SK-N-SH (cell line): ENCODE data around the gene LRP5. TPM values are rescaled to one million over a fixed set of nuclear protein-coding genes. Genes with fewer than 3 reads are reported as not detected.
"Not testable (repeated sequence)": the region's sequence is repeated elsewhere in the genome, so short reads cannot be mapped to it uniquely, and the experiment has no call there.

ENCODE experiments used
- CTCF ChIA-PET: fragments of 300-600, 350-600 bp; formaldehyde crosslinking; extraction: SDS; loops from one replicate; lab custom pipeline; 2021; lab: Yijun Ruan, JAX
- POLR2A ChIA-PET: fragments of 350-600 bp; sonication (Branson Sonifier 250); formaldehyde crosslinking; extraction: SDS; loops from one replicate; lab custom pipeline; 2020; ENCODE audit warnings: antibody characterized with exemption, inconsistent platforms; lab: Yijun Ruan, JAX
- DNase-seq: peaks from one replicate; pipeline ENCODE4 v3.0.0; 2012
- H2AFZ ChIP-seq: fragments of 200-600 bp; sonication (generic); 2 replicates; pipeline ENCODE4 v1.8.1; 2016; ENCODE audit warnings: antibody characterized with exemption, mild to moderate bottlenecking, low read depth
- H3F3A ChIP-seq: fragments of 200-600 bp; sonication (generic); replicated peaks from 2 replicates; pipeline ENCODE3; 2016; ENCODE audit warnings: antibody characterized with exemption, mild to moderate bottlenecking; ENCODE audit not compliant: insufficient read depth
- H3K27ac ChIP-seq, 2 experiments: fragments of 200-500 bp in 1 of 2; fragments of 200-600 bp in 1 of 2; sonication (Bioruptor generic) in 1 of 2; sonication (generic), shearing (Covaris generic) in 1 of 2; 2 replicates each; pipeline versions ENCODE4 v1.5.1 to v1.6.1; 2014 to 2016; ENCODE audit warnings: low read depth in 2 of 2, inconsistent platforms in 1 of 2, low read length in 1 of 2, mild to moderate bottlenecking in 1 of 2, mixed read lengths in 1 of 2
- H3K27me3 ChIP-seq: fragments of 200-600 bp; sonication (generic), shearing (Covaris generic); 2 replicates; pipeline ENCODE4 v1.6.1; 2016; ENCODE audit warnings: mixed run types; ENCODE audit not compliant: insufficient read depth
- H3K36me3 ChIP-seq, 2 experiments: fragments of 200-500 bp in 1 of 2; fragments of 200-600 bp in 1 of 2; sonication (Bioruptor generic) in 1 of 2; sonication (generic) in 1 of 2; replicated peaks in 1 of 2; 2 replicates each; pipeline versions ENCODE3 to v1.5.1; 2014 to 2016; ENCODE audit warnings: low read length in 1 of 2, mild to moderate bottlenecking in 1 of 2; ENCODE audit not compliant: insufficient read depth in 2 of 2, control insufficient read depth in 1 of 2
- H3K4me1 ChIP-seq, 2 experiments: fragments of 200-500 bp in 1 of 2; fragments of 200-600 bp in 1 of 2; sonication (Bioruptor generic) in 1 of 2; sonication (generic), shearing (Covaris generic) in 1 of 2; 2 replicates each; pipeline versions ENCODE4 v1.5.1 to v1.6.1; 2014 to 2016; ENCODE audit warnings: low read depth in 1 of 2, low read length in 1 of 2, mixed run types in 1 of 2; ENCODE audit not compliant: insufficient read depth in 2 of 2, control insufficient read depth in 1 of 2
- H3K4me2 ChIP-seq: fragments of 200-600 bp; sonication (generic), shearing (Covaris generic); 2 replicates; pipeline ENCODE4 v1.6.1; 2017; ENCODE audit warnings: mixed run types
- H3K4me3 ChIP-seq, 2 experiments: fragments of 200-500 bp in 1 of 2; fragments of 200-600 bp in 1 of 2; sonication (Bioruptor generic) in 1 of 2; sonication (generic), shearing (Covaris generic) in 1 of 2; 2 replicates each; pipeline versions ENCODE4 v1.5.1 to v1.8.1; 2014 to 2016; ENCODE audit warnings: low read depth in 2 of 2, inconsistent platforms in 1 of 2, low read length in 1 of 2, mild to moderate bottlenecking in 1 of 2, mixed read lengths in 1 of 2, moderate library complexity in 1 of 2
- H3K79me2 ChIP-seq: fragments of 200-600 bp; sonication (generic); 2 replicates; pipeline ENCODE4 v1.8.1; 2017; ENCODE audit warnings: mild to moderate bottlenecking; ENCODE audit not compliant: insufficient read depth
- H3K9ac ChIP-seq: fragments of 200-600 bp; sonication (generic); 2 replicates; pipeline ENCODE4 v1.6.1; 2017; ENCODE audit warnings: mixed run types
- H3K9me2 ChIP-seq: fragments of 200-600 bp; sonication (generic); 2 replicates; pipeline ENCODE4 v1.6.1; 2017; ENCODE audit warnings: mixed run types
- H3K9me3 ChIP-seq: fragments of 200-600 bp; sonication (generic); 2 replicates; pipeline ENCODE4 v1.6.1; 2017; ENCODE audit warnings: mixed run types, mild to moderate bottlenecking, moderate library complexity
- H4K20me1 ChIP-seq: fragments of 200-600 bp; sonication (generic); 2 replicates; pipeline ENCODE4 v1.6.1; 2017; ENCODE audit warnings: mild to moderate bottlenecking, mixed run types; ENCODE audit not compliant: insufficient read depth
- ELF1 ChIP-seq: IDR thresholded peaks from 2 replicates; pipeline ENCODE4 v1.4.0; 2012
- EP300 ChIP-seq, 2 experiments: IDR thresholded peaks; 2 replicates each; pipeline versions ENCODE4 v1.4.0 to v1.6.1; 2012; ENCODE audit warnings: borderline replicate concordance in 1 of 2, low read depth in 1 of 2, low read length in 1 of 2
- EZH2phosphoT487 ChIP-seq: fragments of 200-600 bp; sonication (generic); IDR thresholded peaks from 2 replicates; pipeline ENCODE4 v1.6.1; 2017; ENCODE audit warnings: low read depth, mixed run types, mild to moderate bottlenecking, antibody characterized with exemption, moderate library complexity, borderline replicate concordance
- FOSL2 ChIP-seq: IDR thresholded peaks from 2 replicates; pipeline ENCODE4 v1.4.0; 2012; ENCODE audit warnings: low read depth, mild to moderate bottlenecking, moderate library complexity, borderline replicate concordance
- FOXJ3 ChIP-seq: sonication (generic); formaldehyde crosslinking; IDR thresholded peaks from 2 replicates; pipeline ENCODE4 v1.5.1; 2020; ENCODE audit warnings: mild to moderate bottlenecking, missing genetic modification reagents
- GATA2 ChIP-seq: sonication (generic); formaldehyde crosslinking; IDR thresholded peaks from 2 replicates; pipeline ENCODE4 v1.5.0; 2020; ENCODE audit warnings: mild to moderate bottlenecking, missing genetic modification reagents
- JUND ChIP-seq: IDR thresholded peaks from 2 replicates; pipeline ENCODE4 v1.4.0; 2012
- NFIC ChIP-seq: IDR thresholded peaks from 2 replicates; pipeline ENCODE4 v1.4.0; 2012; ENCODE audit warnings: borderline replicate concordance
- NRF1 ChIP-seq: IDR thresholded peaks from 2 replicates; pipeline ENCODE4 v1.6.1; 2012; ENCODE audit warnings: low read depth, mild to moderate bottlenecking, low read length
- RAD21 ChIP-seq: IDR thresholded peaks from 2 replicates; pipeline ENCODE4 v1.6.1; 2012; ENCODE audit warnings: mild to moderate bottlenecking, low read length
- RFX5 ChIP-seq: IDR thresholded peaks from 2 replicates; pipeline ENCODE4 v1.6.1; 2012; ENCODE audit warnings: mild to moderate bottlenecking, improper control_type of control experiment, low read length
- RXRA ChIP-seq: IDR thresholded peaks from 2 replicates; pipeline ENCODE4 v1.4.0; 2012; ENCODE audit warnings: low read depth, mild to moderate bottlenecking, borderline replicate concordance
- SMC3 ChIP-seq: IDR thresholded peaks from 2 replicates; pipeline ENCODE4 v1.6.1; 2012; ENCODE audit warnings: low read depth, low read length, improper control_type of control experiment
- TEAD4 ChIP-seq: IDR thresholded peaks from 2 replicates; pipeline ENCODE4 v1.4.0; 2012; ENCODE audit warnings: mild to moderate bottlenecking, borderline replicate concordance; ENCODE audit not compliant: insufficient read depth
- YY1 ChIP-seq: IDR thresholded peaks from 2 replicates; pipeline ENCODE4 v1.4.0; 2012; ENCODE audit warnings: low read depth, mild to moderate bottlenecking
- WGBS: methylation state at CpG from one replicate; pipeline ENCODE4 v1.1.6; 2017; ENCODE audit warnings: low lambda C conversion rate; 5-methylcytosine and 5-hydroxymethylcytosine counted together
- polyA plus RNA-seq, 3 experiments: library from polyadenylated mRNA; depleted of rRNA; stranded (reverse); fragments of >200 nt; gene quantifications; 2 replicates each; pipeline ENCODE4 v1.2.3, GENCODE V29; 2012
- TF ChIP-seq, protein P1 (sequence below): IDR thresholded peaks from 2 replicates; pipeline ENCODE4; 2012
- TF ChIP-seq, protein P2 (sequence below): fragments of 150-350 bp; IDR thresholded peaks from 2 replicates; pipeline ENCODE4 v1.6.1; 2017; ENCODE audit warnings: antibody characterized with exemption, low read length, low read depth, borderline replicate concordance
- TF ChIP-seq, protein P3 (sequence below): IDR thresholded peaks from 2 replicates; pipeline ENCODE4 v1.4.0; 2012; ENCODE audit warnings: low read depth, borderline replicate concordance
- TF ChIP-seq, protein P4 (sequence below): fragments of 150-350 bp; IDR thresholded peaks from 2 replicates; pipeline ENCODE4 v1.6.1; 2016; ENCODE audit warnings: mild to moderate bottlenecking, low read depth, low read length
- TF ChIP-seq, protein P5 (sequence below): IDR thresholded peaks from 2 replicates; pipeline ENCODE4 v1.6.1; 2012; ENCODE audit warnings: mild to moderate bottlenecking, low read depth, low read length, moderate library complexity

The LRP5 gene
- polyA plus RNA-seq, 1 of the 3 experiments (the other 2 are of a cell fraction), result 15.0 TPM

DNA sequence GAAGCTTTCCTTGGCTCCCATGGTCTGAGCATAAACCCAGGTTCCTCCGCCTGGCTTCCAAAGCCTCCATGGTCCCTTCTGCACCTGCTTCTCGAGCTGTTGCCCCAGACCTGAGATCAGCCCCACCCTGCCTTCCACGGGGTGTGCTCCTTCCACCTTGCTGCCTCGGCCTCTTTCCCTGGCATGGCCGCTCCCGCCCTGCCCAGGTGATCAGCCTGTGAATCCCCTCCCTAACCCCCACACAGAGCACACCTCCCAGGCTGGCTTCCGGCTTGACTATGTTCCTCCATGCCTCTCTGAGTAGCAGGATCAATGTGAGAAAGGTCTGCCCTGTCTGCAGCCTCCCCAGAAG is 145.5 kb downstream of the LRP5 start:
- Histone ChIP-seq H3K4me2 (no peak overlapping the region), H3K9me2 (no peaks in the 10 kb centered on the region), H3K4me1 (peaks cover 0 to 10% of the 10 kb centered on the region in 2 experiments; a peak in 2 of 4 replicates), H3K36me3 (peaks cover 0 to 2% of the 10 kb centered on the region in 2 experiments), H3K9ac (no peak overlapping the region), H2AFZ (no peak overlapping the region), H3F3A (peaks cover 5% of the 10 kb centered on the region), H3K79me2 (peaks cover 23% of the 10 kb centered on the region), H3K4me3 (no peak overlapping the region), H4K20me1 (peaks cover 15% of the 10 kb centered on the region), H3K9me3 (no peaks in the 10 kb centered on the region), H3K27me3 (no peaks in the 10 kb centered on the region), H3K27ac (no peak overlapping the region)
- DNase-seq, result no peak
- TF ChIP-seq EP300 (IDR thresholded peaks at IDR 0.05; ENCODE audit: borderline replicate concordance in 1 of 2, low read depth in 1 of 2, low read length in 1 of 2), result no peak
- TF ChIP-seq SMC3, result no peak
- TF ChIP-seq, protein P1, sequence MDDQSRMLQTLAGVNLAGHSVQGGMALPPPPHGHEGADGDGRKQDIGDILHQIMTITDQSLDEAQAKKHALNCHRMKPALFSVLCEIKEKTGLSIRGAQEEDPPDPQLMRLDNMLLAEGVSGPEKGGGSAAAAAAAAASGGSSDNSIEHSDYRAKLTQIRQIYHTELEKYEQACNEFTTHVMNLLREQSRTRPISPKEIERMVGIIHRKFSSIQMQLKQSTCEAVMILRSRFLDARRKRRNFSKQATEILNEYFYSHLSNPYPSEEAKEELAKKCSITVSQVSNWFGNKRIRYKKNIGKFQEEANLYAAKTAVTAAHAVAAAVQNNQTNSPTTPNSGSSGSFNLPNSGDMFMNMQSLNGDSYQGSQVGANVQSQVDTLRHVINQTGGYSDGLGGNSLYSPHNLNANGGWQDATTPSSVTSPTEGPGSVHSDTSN, result no peak
- TF ChIP-seq FOXJ3, result no peak
- TF ChIP-seq, protein P2, sequence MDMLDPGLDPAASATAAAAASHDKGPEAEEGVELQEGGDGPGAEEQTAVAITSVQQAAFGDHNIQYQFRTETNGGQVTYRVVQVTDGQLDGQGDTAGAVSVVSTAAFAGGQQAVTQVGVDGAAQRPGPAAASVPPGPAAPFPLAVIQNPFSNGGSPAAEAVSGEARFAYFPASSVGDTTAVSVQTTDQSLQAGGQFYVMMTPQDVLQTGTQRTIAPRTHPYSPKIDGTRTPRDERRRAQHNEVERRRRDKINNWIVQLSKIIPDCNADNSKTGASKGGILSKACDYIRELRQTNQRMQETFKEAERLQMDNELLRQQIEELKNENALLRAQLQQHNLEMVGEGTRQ, result no peak
- TF ChIP-seq JUND, result no peak
- no peak for TF ChIP-seq GATA2
- no peak for TF ChIP-seq RFX5
- TF ChIP-seq FOSL2, result no peak
- no peak for TF ChIP-seq TEAD4
- TF ChIP-seq ELF1, result no peak
- TF ChIP-seq, protein P3, sequence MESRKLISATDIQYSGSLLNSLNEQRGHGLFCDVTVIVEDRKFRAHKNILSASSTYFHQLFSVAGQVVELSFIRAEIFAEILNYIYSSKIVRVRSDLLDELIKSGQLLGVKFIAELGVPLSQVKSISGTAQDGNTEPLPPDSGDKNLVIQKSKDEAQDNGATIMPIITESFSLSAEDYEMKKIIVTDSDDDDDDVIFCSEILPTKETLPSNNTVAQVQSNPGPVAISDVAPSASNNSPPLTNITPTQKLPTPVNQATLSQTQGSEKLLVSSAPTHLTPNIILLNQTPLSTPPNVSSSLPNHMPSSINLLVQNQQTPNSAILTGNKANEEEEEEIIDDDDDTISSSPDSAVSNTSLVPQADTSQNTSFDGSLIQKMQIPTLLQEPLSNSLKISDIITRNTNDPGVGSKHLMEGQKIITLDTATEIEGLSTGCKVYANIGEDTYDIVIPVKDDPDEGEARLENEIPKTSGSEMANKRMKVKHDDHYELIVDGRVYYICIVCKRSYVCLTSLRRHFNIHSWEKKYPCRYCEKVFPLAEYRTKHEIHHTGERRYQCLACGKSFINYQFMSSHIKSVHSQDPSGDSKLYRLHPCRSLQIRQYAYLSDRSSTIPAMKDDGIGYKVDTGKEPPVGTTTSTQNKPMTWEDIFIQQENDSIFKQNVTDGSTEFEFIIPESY, result no peak
- TF ChIP-seq, protein P4, sequence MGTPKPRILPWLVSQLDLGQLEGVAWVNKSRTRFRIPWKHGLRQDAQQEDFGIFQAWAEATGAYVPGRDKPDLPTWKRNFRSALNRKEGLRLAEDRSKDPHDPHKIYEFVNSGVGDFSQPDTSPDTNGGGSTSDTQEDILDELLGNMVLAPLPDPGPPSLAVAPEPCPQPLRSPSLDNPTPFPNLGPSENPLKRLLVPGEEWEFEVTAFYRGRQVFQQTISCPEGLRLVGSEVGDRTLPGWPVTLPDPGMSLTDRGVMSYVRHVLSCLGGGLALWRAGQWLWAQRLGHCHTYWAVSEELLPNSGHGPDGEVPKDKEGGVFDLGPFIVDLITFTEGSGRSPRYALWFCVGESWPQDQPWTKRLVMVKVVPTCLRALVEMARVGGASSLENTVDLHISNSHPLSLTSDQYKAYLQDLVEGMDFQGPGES, result no peak
- TF ChIP-seq EZH2phosphoT487, result no peak
- no peak for TF ChIP-seq NRF1
- TF ChIP-seq, protein P5, sequence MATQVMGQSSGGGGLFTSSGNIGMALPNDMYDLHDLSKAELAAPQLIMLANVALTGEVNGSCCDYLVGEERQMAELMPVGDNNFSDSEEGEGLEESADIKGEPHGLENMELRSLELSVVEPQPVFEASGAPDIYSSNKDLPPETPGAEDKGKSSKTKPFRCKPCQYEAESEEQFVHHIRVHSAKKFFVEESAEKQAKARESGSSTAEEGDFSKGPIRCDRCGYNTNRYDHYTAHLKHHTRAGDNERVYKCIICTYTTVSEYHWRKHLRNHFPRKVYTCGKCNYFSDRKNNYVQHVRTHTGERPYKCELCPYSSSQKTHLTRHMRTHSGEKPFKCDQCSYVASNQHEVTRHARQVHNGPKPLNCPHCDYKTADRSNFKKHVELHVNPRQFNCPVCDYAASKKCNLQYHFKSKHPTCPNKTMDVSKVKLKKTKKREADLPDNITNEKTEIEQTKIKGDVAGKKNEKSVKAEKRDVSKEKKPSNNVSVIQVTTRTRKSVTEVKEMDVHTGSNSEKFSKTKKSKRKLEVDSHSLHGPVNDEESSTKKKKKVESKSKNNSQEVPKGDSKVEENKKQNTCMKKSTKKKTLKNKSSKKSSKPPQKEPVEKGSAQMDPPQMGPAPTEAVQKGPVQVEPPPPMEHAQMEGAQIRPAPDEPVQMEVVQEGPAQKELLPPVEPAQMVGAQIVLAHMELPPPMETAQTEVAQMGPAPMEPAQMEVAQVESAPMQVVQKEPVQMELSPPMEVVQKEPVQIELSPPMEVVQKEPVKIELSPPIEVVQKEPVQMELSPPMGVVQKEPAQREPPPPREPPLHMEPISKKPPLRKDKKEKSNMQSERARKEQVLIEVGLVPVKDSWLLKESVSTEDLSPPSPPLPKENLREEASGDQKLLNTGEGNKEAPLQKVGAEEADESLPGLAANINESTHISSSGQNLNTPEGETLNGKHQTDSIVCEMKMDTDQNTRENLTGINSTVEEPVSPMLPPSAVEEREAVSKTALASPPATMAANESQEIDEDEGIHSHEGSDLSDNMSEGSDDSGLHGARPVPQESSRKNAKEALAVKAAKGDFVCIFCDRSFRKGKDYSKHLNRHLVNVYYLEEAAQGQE, result no peak
- no peak for TF ChIP-seq NFIC
- no peak for TF ChIP-seq RAD21
- TF ChIP-seq YY1, result no peak
- TF ChIP-seq RXRA, result no peak
- CTCF ChIA-PET, result no interaction called here
- POLR2A ChIA-PET, result no interaction called here
- 85% methylated on average over 7 of the region's 7 CpGs for WGBS

DNA sequence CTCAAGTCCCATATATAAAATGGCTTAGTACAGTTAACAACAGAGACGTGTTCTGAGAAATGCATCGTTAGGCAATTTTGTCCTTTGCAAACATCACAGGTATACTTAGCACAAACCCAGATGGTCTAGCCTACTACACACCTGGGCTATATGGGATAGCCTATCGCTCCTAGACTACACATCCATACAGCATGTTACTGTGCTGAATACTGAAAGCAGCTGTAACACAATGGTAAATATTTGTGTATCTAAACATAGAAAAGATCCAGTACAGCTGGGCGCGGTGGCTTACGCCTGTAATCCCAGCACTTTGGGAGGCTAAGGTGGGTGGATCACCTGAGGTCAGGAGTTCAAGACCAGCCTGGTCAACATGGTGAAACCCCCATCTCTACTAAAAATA is 145.9 kb downstream of the LRP5 start:
- H3K9ac ChIP-seq, H3K9me3 ChIP-seq, H3K27ac ChIP-seq, H3F3A ChIP-seq, CTCF ChIA-PET, H3K4me3 ChIP-seq, DNase-seq, H3K9me2 ChIP-seq, H3K27me3 ChIP-seq, H3K36me3 ChIP-seq, H3K4me2 ChIP-seq, H2AFZ ChIP-seq, POLR2A ChIA-PET: not testable (repeated sequence)
- WGBS, result 92% methylated on average over 6 of the region's 6 CpGs
- H4K20me1 ChIP-seq, result peaks cover 20% of the 10 kb centered on the region
- peaks cover 0 to 13% of the 10 kb centered on the region in 2 experiments; a peak in 2 of 4 replicates for H3K4me1 ChIP-seq
- peaks cover 28% of the 10 kb centered on the region for H3K79me2 ChIP-seq
